Central memory CD4-positive, alpha-beta T cell (primary cell): ENCODE measurements around the gene NDRG3.

ENCODE experiments used
- DNase-seq: peaks from one replicate; pipeline ENCODE4 v3.0.0; 2022

The NDRG3 gene

DNA sequence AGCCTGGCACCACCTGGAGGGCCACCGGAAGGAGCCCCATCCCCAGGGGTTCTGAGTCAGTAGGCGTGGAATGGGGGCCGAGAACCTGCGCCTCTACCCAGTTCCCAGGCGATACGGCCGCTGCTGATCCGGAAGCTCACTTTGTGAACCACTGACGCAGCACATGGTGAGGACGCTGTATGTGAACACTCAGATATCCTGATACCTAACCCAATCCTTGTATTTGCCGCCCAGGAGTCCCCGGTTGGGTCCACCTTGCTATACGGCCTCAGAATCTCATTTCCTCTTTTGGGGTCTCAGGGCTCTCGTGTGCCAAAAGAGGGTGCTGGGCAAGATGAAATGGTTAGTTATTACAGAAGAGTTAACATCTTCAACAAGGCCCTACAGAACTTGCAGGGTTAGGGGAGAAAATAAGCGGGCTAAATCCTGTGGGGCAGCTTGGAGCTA is 140.9 kb downstream of the NDRG3 start:
- DNase-seq = no peak
